Mucosa of rectum (tissue), 2 donors: ENCODE measurements around the gene F9.

Experiments
- H3K27ac ChIP-seq, 2 donors: one replicate each; pipeline ENCODE4 v1.7.0; 2013; ENCODE audit warnings: inconsistent platforms in 2 of 2, low read depth in 2 of 2, low read length in 2 of 2
- H3K27me3 ChIP-seq, 2 donors: one replicate each; pipeline ENCODE4 v1.7.0; 2013; ENCODE audit warnings: low read length in 2 of 2; ENCODE audit not compliant: control insufficient read depth in 2 of 2, insufficient read depth in 2 of 2
- H3K36me3 ChIP-seq, 2 donors: one replicate each; pipeline ENCODE4 v1.7.0; 2013; ENCODE audit warnings: low read length in 2 of 2; ENCODE audit not compliant: control insufficient read depth in 2 of 2, insufficient read depth in 2 of 2
- H3K4me1 ChIP-seq, 2 donors: one replicate each; pipeline ENCODE4 v1.7.0; 2013; ENCODE audit warnings: low read length in 2 of 2, mild to moderate bottlenecking in 1 of 2; ENCODE audit not compliant: control insufficient read depth in 2 of 2, insufficient read depth in 2 of 2
- H3K4me3 ChIP-seq, 2 donors: one replicate each; pipeline ENCODE4 v1.7.0; 2013; ENCODE audit warnings: low read length in 2 of 2
- H3K9ac ChIP-seq, 2 donors: one replicate each; pipeline ENCODE4 v1.7.0; 2013; ENCODE audit warnings: low read length in 2 of 2, low read depth in 1 of 2, mild to moderate bottlenecking in 1 of 2
- H3K9me3 ChIP-seq, 2 donors: one replicate each; pipeline ENCODE4 v1.7.0; 2013; ENCODE audit warnings: low read length in 2 of 2; ENCODE audit not compliant: control insufficient read depth in 2 of 2
- donor health status: healthy.
- donor health status: Normal muscosa, but diverticular disease.

The F9 gene

DNA sequence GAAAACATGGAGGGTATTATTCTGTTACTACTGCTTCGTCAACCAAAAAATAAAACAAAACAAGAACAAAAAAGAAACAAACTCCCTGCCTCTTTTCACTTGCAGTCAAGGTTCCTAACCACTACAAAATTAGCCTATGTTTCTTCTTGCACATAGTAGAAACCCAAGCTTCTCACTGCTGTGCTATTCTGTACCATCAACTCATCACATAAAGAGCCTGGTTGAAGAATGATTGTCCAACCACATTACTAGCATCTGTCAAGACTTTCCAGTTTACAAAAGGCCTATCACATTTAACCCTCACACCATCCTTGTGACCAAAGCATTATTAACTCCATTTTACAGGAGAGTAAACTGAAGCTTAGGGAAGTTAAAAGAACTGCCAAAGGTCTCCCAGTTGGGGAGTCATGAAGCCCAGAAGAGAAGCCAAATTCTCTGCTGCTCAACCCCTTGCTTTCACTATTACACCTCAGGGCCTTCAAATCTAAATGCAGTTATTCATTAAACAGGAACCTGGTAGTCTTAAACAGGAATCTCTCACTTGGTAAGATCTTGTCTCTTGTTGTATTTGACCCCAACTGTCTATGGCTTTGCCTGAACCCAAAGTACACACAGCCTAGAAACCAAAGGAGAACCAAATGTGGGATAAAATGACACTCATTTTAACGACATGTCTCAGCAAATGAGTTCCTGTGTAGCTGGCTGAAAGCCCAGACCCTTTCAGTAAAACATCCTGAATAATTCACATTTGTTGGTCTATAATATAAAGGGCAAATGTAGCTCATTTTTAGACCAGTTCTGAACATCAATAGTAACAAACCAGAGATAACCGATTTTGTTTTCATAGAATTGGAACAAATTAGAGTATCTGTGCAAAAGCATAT is 8.6 kb downstream of the F9 start:
- H3K9ac ChIP-seq: no peak overlapping the region
- H3K36me3 ChIP-seq: no peaks in the 10 kb centered on the region
- H3K27me3 ChIP-seq: no peaks in the 10 kb centered on the region
- H3K4me1 ChIP-seq: no peaks in the 10 kb centered on the region
- H3K4me3 ChIP-seq: no peak overlapping the region
- no peak overlapping the region for H3K27ac ChIP-seq
- no peaks in the 10 kb centered on the region for H3K9me3 ChIP-seq

DNA sequence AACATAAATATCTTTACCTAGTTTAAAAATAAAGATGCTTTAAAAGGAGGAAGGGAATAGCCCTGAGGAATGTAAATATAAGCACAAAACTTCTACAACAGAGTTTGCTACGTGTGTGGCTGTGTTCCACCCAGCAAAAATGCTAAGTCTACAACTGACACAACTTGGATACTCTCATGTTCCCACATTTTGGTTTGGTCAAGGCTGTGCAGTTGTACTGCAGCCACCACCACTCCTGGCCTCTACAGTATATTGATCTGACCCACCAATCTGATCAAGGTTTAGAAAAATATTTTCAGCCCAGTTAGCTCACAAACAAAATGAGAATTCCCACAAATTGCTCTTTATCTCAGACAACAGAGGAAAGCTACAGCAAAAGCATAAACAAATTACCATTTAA is 12.1 kb downstream of the F9 start:
- Histone ChIP-seq H3K36me3 (no peaks in the 10 kb centered on the region), H3K27me3 (no peaks in the 10 kb centered on the region), H3K4me3 (no peak overlapping the region), H3K9ac (no peak overlapping the region), H3K4me1 (no peaks in the 10 kb centered on the region), H3K9me3 (no peaks in the 10 kb centered on the region), H3K27ac (no peak overlapping the region)

DNA sequence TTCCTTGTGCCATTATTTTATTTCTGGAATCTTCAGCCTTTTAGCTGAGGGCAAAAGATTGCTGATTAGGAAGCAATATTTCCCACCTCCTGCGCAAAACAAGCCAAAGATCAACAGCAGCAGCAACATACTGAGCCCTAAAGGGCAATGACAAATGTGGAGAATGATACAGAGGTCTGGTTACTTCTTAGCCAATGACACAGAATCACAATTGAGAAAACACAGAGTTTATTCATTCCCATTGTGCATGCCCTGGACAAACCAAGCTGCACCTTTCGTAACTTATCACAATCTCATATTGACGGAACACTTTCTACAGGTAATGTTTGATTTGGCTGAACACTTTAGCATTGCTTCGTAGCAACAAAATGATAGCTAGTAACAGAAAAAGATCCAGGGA is 13.4 kb downstream of the F9 start:
- no peaks in the 10 kb centered on the region for H3K36me3 ChIP-seq
- H3K27ac ChIP-seq: no peak overlapping the region
- H3K4me3 ChIP-seq: no peak overlapping the region
- H3K27me3 ChIP-seq: no peaks in the 10 kb centered on the region
- H3K4me1 ChIP-seq: no peaks in the 10 kb centered on the region
- no peaks in the 10 kb centered on the region for H3K9me3 ChIP-seq
- H3K9ac ChIP-seq: no peak overlapping the region

DNA sequence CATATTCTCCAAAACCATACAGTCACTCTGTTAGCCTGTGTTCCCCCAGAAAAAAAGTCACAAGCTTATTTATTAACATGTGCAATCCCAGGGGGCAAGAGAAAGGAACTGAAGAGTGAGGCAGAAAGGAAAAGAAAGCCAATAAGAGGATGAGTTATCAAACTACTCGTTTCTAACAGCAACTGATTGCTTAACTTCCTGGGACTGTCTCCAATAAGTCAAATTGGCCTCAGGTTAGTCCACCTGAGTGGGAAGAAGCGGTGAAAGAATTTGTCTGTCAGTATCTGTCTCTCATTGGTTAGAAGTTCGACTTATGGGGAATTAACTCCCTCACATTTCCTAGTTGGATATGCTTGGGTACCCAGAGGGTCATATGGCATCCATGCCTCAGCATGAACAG is 14.1 kb downstream of the F9 start:
- H3K27ac ChIP-seq: no peak overlapping the region
- H3K4me1 ChIP-seq: no peaks in the 10 kb centered on the region
- H3K9ac ChIP-seq: no peak overlapping the region
- H3K36me3 ChIP-seq: no peaks in the 10 kb centered on the region
- no peaks in the 10 kb centered on the region for H3K9me3 ChIP-seq
- no peak overlapping the region for H3K4me3 ChIP-seq
- no peaks in the 10 kb centered on the region for H3K27me3 ChIP-seq

DNA sequence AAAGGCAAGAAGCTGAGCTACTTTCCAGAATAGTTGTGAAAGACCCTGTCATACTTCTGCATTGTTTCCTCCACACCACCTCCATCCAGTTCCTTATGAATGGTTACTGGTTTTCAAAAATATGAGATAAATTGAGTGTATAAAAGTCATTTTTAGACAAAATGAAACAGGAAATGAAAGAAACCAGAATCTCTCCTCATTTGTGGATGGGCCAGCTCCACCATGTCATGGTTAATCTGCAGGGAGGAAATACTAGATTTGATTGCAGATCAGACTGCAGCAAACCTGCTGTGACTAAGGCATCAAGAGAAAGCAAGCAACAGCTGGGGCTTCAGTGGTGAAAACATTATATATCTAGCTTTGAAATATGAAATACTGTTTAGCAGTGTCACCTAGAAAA is 23.8 kb downstream of the F9 start:
- Histone ChIP-seq H3K9ac (no peak overlapping the region), H3K27me3 (peaks cover 0 to 3% of the 10 kb centered on the region in 2 donors), H3K27ac (no peak overlapping the region), H3K9me3 (no peaks in the 10 kb centered on the region), H3K36me3 (no peaks in the 10 kb centered on the region), H3K4me3 (no peak overlapping the region), H3K4me1 (no peaks in the 10 kb centered on the region)

DNA sequence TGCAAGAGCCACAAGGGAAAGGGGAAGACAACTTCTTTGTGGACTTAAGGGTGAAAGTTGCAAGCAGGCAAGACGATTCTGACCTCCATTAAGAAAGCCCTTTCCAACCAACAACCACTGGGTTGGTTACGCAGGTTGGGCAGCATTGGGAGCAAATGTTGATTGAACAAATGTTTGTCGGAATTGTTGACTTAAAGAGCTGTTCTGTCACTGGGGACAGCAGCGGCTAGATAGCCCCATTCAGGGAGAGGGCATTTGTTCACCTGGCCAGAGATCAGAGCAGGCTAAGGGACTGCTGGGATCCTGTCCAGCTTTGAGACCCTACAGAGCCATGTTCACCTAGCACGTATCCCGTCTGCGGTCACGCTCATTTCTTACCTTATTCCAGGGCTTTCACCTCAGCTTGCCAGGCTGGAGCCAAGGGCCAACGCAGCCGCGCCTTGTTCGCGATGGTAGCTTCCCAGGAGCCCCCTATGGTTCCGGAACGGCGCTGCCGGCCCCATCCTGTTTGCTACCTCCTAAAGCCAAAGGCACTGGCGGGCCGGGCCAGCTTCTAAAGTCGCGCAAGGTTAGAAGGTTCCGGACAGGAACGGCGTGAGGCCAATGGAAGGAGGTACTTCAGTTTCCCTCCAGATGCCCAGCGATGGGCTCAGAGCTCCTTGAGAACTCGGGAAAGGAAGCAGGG is 24.6 kb downstream of the F9 start:
- Histone ChIP-seq H3K4me3 (no peak overlapping the region), H3K27me3 (peaks cover 0 to 3% of the 10 kb centered on the region in 2 donors), H3K4me1 (no peaks in the 10 kb centered on the region), H3K9ac (no peak overlapping the region), H3K27ac (no peak overlapping the region), H3K9me3 (no peaks in the 10 kb centered on the region), H3K36me3 (no peaks in the 10 kb centered on the region)

DNA sequence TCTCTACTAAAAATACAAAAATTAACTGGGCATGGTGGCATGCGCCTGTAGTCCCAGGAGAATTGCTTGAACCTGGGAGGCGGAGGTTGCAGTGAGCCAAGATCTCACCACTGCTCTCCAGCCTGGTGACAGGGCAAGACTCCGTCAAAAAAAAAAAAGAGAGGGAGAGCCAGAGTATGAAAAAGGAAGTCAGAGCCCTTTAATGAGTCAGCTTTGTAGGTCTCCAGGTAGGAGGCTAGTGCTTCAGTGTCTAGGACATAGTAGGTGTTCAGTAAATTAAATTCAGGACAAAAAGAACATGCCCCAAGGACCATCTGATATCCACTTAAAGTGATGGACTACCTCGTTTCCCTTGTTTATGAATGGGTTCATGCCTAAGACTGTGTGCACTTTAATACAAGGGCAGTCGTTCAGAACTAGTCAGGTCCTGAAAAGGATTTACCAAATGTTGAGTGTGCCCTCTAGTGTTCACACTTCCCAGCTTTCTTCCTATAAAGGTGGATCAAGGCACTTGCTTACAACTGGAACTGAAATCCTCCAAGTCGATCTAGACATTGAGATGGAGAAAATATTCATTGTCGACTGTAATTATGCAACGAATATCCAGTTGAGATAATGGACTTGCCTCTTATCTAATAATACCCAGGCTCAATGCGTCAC is 29.0 kb downstream of the F9 start:
- Histone ChIP-seq H3K9ac (no peak overlapping the region), H3K36me3 (no peaks in the 10 kb centered on the region), H3K4me3 (no peak overlapping the region), H3K27me3 (no peaks in the 10 kb centered on the region), H3K27ac (no peak overlapping the region), H3K4me1 (no peaks in the 10 kb centered on the region), H3K9me3 (no peaks in the 10 kb centered on the region)

DNA sequence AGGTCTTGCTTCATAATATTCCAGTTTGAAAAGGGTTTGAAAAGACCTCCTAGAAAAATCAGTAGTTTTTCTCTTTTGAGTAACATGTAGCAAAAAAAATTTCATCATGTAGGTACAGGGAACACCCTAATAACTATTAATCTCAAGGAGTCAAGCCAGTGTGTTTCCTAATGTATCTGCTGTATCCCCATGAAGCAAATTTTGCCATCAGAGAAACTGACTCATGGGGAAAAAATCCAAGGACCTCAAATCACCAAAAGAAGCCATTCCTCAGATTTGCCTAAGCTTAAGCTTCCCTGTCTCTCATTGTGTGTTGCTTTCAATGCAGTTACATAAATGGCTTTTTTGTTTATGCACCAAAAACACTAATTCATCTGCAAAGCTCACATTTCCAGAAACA is 29.7 kb downstream of the F9 start:
- Histone ChIP-seq H3K9me3 (no peaks in the 10 kb centered on the region), H3K9ac (no peak overlapping the region), H3K27me3 (no peaks in the 10 kb centered on the region), H3K36me3 (no peaks in the 10 kb centered on the region), H3K4me1 (no peaks in the 10 kb centered on the region), H3K4me3 (no peak overlapping the region), H3K27ac (no peak overlapping the region)

DNA sequence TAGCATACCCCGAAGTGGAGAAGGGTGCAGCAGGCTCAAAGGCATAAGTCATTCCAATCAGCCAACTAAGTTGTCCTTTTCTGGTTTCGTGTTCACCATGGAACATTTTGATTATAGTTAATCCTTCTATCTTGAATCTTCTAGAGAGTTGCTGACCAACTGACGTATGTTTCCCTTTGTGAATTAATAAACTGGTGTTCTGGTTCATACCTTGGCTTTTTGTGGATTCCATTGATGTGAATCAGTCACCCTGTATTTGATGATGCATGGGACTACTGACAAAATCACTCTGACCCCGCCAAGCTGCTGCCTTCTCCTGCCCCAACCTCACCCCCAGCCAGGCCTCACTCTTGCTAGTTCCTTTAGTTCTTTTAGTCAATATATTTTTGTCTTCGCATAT is 32.7 kb downstream of the F9 start:
- Histone ChIP-seq H3K27me3 (peaks cover 0 to 2% of the 10 kb centered on the region in 2 donors), H3K9ac (no peak overlapping the region), H3K27ac (no peak overlapping the region), H3K4me3 (no peak overlapping the region), H3K4me1 (no peaks in the 10 kb centered on the region), H3K9me3 (no peaks in the 10 kb centered on the region), H3K36me3 (no peaks in the 10 kb centered on the region)

DNA sequence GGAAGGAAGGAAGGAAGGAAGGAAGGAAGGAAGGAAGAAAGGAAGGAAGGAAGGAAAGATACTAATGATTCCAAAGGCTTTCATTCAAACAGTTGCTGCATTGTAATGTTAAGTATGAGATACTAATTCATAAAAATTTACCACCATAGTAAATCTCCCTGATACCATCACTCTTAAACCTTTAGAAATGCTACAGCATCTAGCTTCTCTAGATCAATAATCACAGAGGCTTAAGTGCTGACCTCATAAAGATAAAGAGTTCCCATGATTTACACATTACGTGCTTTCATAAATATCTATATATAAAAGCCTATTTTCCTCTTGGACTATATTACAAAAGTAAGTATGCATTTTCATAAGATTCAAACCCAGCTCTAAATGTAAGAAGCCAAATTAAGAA is 36.4 kb downstream of the F9 start:
- H3K27me3 ChIP-seq: peaks cover 0 to 2% of the 10 kb centered on the region in 2 donors
- no peaks in the 10 kb centered on the region for H3K4me1 ChIP-seq
- no peak overlapping the region for H3K27ac ChIP-seq
- H3K9me3 ChIP-seq: no peaks in the 10 kb centered on the region
- H3K4me3 ChIP-seq: no peak overlapping the region
- no peak overlapping the region for H3K9ac ChIP-seq
- H3K36me3 ChIP-seq: no peaks in the 10 kb centered on the region
